Measurements from ENCODE around the gene PTS. TPM values are rescaled to one million over a fixed set of nuclear protein-coding genes. Genes with fewer than 3 reads are reported as not detected.
"Not testable (repeated sequence)": the region's sequence is repeated elsewhere in the genome, so short reads cannot be mapped to it uniquely, and the experiment has no call there.

PTS gene
- polyA plus RNA-seq (ENCODE audit: insufficient read length in 10 of 10) = 10 to 100 TPM; 17.3 to 27.8 (median 20.9) TPM
- long read RNA-seq, donor 1, transcript PTS-207 (5 exons, 846 nt) = major isoform, 7 of 10 reads
- long read RNA-seq, donor 1, partial matches to known transcripts = 0 of 10 reads
- long read RNA-seq, donor 1, other reads (novel, unspliced or antisense) = 0 of 10 reads
- long read RNA-seq, donor 2, transcript PTS-201 (6 exons, 935 nt) = minor isoform, 5 of 16 reads
- long read RNA-seq, donor 2, transcript PTS-207 (5 exons, 846 nt) = major isoform, 9 of 16 reads
- long read RNA-seq, donor 2, partial matches to known transcripts = 0 of 16 reads
- long read RNA-seq, donor 2, other reads (novel, unspliced or antisense) = 0 of 16 reads
- long read RNA-seq, donor 3 = 0 reads
- long read RNA-seq, donor 4, transcript PTS-201 (6 exons, 935 nt) = minor isoform, 6 of 21 reads
- long read RNA-seq, donor 4, transcript PTS-207 (5 exons, 846 nt) = major isoform, 14 of 21 reads
- long read RNA-seq, donor 4, partial matches to known transcripts = 0 of 21 reads
- long read RNA-seq, donor 4, other reads (novel, unspliced or antisense) = 0 of 21 reads
- long read RNA-seq, donor 5, transcript PTS-207 (5 exons, 846 nt) = major isoform, 7 of 14 reads
- long read RNA-seq, donor 5, transcript PTS-201 (6 exons, 935 nt) = minor isoform, 5 of 14 reads
- long read RNA-seq, donor 5, partial matches to known transcripts = 0 of 14 reads
- long read RNA-seq, donor 5, other reads (novel, unspliced or antisense) = 0 of 14 reads
- long read RNA-seq, donor 6, transcript PTS-207 (5 exons, 846 nt) = major isoform, 12 of 15 reads
- long read RNA-seq, donor 6, partial matches to known transcripts = 0 of 15 reads
- long read RNA-seq, donor 6, other reads (novel, unspliced or antisense) = 0 of 15 reads
- long read RNA-seq, donor 7, partial matches to known transcripts = 0 of 8 reads
- long read RNA-seq, donor 7, other reads (novel, unspliced or antisense) = 0 of 8 reads
- long read RNA-seq, donor 8, transcript PTS-201 (6 exons, 935 nt) = major isoform, 6 of 15 reads
- long read RNA-seq, donor 8, partial matches to known transcripts = 6 of 15 reads
- long read RNA-seq, donor 8, other reads (novel, unspliced or antisense) = 0 of 15 reads
- long read RNA-seq, donor 9, partial matches to known transcripts = 0 of 1 reads
- long read RNA-seq, donor 9, other reads (novel, unspliced or antisense) = 0 of 1 reads

DNA sequence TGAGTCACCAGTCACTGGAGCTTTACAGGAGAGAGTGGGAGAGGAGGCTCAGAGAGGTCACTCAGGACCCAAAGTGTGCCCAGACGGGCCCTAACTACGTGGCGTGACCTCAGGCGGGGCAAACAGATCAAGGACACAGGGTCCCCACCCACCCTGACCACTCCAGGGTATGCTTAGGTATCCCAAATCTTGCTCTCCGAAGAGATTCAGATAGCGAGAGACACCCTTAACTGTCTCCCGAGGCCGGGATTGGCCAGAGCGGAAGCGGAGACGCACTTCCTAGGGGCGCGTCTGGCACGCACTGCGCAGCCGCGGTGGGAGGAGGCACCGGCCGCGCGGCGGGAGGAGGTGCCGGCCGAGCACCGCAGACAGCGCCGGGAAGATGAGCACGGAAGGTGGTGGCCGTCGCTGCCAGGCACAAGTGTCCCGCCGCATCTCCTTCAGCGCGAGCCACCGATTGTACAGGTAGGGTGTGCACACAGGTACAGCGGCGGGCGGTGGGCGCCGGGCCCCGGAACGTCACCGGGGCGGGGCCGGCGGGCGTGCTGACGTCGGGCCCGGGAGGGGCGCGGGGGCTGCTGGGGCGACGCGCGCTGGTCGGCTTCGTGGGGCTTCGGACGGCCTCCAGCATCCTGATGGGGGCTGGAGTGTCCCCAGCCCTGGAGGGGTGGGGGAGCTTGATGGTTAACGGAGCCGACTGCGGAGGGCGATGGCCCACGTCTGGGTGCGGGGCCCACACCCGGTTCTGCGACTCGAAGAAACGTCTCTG, at the start of gene PTS:
TSS of gene PTS (plus strand) at position 367 of the 769 bp plus-strand sequence. CDS start at position 383, 16 bp downstream.
- DNase-seq = peak; percentile 89 to 98 (median 94)

DNA sequence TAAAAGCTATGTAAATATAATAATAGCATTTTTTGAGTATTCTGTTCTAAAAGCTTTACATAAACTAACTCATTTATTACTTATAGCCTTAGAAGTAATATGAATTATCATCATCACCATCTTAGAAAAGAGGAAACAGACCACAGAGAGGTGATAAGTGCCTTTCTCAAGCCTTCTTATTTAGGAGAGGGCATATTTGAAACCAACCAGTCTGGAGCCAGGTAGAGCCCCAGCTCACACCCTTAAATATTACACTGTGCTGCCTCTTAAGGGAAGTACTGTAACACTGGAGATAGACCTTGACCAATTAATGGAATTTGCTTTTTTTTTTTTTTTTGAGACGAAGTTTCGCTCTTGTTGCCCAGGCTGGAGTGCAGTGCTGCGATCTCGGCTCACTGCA, 48.6 kb upstream of the PTS start:
- no peak for DNase-seq

DNA sequence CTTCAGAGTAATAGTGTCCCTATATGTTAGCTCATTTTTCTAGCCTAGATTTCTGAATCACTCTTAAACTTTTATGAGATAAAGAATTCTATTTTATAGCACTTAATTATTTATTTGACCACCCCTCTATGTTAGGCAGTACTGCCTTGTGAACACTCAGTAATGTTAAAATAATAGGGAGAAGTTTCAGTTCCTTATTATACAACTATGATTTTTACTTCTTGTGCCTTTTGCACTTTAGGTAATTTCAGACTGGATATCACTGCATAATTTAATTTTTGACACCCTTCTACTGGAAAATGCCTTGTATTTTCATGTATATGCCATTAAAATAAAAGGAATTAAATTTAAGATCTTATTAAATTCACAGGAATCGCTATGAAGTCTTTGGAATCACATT, 47.8 kb upstream of the PTS start:
- DNase-seq = no peak

DNA sequence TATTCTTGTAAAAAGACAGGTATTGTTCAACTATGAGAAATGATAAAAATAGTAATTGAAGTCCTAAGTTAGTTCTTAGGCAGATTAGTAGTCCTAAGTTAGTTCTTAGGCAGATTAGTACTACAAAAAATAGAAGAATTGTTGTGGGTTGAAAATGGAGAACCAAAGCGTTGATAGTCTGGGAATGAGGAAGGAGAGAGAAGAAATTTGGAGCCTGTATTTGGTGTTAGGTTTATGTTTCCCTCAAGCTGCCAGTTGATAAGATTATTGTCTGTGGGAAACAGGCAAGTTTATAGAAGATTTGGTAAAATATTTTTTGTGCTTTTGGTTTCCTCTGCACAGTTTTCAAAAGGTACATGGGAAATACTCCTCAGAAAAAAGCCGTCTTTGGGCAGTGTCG, 47.3 kb upstream of the PTS start:
- DNase-seq = no peak

DNA sequence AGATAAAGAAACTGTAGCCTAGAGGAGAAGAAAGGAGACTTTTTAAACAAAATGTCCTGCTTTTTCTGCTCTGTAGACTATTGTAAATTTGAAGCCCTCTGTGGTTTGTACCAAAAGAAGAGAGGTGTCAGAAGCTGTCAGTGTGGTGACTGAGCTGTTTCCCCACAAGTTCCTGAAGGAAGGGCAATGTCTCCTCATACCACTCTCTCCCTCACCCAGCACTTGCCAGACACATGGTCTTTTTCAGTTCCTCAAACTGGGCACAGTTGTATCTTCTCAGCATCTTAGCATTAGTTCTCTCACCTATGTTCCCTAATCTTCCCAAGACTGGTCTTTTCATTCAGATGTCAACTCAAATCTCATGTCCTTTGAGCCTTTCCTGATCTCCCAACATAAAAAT, 46.6 kb upstream of the PTS start:
- no peak for DNase-seq

DNA sequence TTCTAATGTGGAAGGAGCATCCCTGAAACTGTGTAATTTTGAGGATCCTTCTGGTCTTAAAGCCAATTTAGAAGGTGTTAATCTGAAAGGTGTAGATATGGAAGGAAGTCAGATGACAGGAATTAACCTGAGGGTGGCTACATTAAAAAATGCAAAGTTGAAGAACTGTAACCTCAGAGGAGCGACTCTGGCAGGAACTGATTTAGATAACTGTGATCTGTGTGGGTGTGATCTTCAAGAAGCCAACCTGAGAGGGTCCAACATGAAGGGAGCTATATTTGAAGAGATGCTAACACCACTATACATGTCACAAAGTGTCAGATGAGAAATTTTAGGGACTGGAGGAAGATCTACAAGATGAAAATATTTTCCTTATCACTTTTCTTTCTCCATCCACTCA, 43.4 kb upstream of the PTS start:
- no peak for DNase-seq

DNA sequence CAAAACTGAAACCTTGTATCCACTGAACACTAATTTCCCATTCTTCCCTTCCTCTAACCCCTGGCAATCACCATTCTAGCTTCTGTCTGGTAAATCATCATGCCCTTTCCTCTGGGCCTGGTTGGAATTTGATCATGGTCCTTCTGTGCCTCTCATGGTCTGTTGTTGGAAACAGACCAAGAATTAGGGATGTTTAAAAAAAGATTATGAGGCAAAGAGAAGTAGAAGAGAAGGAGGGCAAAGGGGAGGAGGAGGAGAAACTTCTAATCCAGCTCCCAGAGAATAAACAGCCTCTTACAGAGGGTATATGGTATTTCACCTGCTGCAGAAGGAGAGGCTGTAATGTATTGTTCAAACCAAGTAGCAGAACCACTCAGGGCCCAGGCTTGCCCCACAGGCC, 40.3 kb upstream of the PTS start:
- no peak for DNase-seq

DNA sequence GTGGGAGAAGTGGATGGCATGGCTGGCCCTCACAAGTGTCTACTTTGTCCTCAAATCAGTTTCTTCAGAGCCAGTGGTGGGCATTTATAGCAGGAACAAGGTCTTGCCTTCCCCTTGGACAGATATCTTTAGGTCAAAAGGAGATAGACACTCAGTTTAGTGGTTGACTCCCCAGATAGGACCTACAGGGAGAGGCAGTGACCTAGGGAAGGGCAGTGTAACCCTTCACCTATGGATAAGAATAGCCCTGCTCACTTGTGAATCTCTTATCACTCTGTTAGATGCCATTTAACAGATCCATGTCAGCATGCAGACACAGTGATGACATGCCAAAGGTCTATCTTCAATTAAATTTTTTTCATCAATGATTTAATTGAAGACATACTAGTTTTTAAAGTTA, 39.9 kb upstream of the PTS start:
- DNase-seq = no peak

DNA sequence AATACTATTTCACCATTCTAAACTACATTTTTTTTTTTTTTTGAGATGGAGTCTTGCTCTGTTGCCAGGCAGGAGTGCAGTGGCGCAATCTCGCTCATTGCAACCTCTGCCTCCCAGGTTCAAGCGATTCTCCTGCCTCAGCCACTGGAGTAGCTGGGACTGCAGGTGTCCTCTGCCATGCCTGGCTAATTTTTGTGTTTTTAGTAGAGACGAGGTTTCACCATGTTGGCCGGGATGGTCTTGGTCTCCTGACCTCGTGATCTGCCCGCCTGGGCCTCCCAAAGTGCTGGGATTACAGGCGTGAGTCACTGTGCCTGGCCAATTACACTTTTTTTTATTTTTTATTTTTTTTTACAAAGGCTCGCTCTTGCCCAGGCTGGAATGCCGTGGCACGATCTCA, 31.1 kb upstream of the PTS start:
- not testable (repeated sequence) for DNase-seq

DNA sequence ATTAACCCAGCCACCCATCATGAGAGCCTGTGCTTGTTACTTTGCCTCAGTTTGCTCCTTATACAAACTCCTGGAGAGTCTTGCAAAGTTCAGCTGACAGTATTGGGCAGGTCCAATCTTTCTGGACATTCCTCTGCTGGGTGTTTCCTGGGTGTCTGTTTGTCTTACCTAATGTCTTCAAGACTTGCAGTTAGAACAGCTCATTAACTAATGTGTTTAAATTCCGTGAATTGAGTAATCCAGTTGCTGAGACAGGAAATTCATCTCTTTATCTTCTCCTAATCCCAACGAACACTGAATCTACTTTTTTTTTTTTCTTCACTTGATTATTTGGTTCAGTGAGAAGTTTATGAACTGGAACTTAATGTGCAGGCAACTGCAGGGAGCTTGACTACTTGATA, 30.3 kb upstream of the PTS start:
- no peak for DNase-seq

DNA sequence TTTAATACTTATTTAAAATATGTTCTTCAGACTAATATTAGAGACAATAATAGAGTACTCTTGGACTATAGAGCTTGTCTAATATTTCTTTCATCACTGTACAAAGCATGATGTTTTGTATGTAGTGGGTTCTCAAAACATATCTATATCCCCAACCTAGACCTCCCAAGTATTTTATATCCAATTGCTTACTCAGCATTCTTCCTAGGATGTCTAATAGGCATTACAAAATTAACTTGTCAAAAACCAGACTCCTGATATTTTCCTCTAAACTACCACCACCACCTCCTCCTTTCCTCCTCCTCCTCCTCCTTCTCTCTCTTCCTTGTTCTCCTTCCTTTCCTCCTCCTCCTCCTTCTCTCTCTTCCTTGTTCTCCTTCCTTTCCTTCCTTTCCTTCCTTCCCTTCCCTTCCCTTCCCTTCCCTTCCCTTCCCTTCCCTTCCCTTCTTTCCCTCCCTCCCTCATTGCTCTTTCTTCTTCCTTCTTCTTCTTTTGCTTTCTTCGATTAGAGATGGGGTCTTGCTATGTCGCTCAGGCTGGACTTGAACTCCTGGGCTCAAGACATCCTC, 29.6 kb upstream of the PTS start:
- no peak for DNase-seq

DNA sequence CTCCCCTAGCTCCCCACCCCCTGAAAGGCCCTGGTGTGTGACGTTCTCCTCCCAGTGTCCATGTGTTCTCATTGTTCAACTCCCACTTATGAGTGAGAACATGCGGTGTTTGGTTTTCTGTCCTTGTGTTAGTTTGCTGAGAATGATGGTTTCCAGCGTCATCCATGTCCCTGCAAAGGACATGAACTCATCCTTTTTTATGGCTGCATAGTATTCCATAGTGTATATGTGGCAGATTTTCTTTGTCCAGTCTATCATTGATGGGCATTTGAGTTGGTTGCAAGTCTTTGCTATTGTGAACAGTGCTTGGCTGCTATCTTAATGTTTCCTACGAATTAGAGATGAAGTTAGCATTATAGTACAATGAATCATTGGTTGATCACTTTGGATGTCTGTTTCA, 27.1 kb upstream of the PTS start:
- not testable (repeated sequence) for DNase-seq

DNA sequence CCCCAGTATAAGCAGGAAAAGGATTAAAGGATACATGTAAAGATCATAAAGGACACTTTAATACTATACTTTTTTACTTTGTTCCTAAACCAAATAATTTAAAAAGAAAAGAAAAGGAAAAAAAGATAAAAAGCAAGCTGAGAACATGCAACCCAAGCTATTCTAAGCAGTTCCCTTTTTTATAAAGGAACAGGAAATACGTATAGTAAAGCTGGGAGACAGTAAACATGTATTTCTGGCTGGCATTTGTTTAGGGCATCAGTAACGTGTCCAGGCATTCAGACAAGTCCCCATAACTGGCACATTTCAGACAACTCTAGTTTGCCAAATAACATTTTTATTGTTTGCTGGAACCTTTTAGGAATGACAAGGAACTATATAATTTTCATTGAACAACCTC, 26.0 kb upstream of the PTS start:
- no peak for DNase-seq

DNA sequence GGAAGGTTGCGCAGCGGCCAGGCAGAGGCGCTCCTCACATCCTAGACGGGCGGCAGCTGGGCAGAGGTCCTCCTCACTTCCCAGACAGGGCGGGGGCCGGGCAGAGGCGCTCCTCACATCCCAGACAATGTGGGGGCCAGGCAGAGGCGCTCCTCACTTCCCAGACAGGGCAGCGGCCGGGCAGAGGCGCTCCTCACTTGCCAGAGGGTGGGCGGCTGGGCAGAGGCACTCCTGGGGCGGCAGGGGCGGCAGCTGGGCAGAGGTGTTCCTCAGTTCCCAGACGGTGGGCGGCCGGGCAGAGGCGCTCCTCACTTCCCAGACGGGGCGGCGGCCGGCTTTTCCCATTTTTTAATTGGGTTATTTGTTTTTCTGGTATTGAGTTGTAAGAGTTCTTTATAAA, 20.2 kb upstream of the PTS start:
- no peak for DNase-seq

DNA sequence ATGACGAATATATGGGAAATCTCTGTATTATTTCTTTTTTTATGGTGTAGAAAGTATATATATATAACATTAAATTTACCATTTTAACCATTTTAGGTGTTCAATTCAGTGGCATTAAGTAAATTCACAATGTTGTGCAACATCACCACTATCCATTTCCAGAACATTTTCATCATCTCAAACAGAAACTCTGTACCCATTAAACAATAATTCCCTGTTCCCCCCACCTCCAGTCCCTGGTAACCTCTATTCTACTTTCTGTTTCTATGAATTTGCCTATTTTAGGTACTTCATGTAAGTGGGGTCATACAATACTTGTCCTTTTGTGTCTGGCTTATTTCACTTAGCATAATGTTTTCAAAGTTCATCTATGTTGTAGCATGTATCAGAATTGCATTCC, 15.3 kb upstream of the PTS start:
- no peak for DNase-seq

DNA sequence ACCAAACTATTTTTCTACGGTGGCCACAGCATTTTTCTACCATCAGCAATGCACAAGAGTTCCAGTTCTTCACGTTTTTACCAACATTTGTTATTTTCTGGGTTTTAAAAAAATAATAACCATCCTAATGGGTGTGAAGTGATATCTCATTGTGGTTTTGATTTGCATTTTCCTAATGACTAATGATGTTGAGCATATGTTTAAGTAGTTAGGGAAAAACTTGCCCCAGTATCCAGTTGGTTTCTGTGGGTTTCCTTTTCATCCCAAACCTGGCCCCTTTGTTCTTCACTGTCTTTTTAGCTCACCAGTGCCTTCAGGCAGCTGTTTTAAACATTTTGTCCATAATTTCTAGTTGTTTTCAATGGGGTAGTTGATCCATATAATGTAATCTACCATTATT, 14.7 kb upstream of the PTS start:
- no peak for DNase-seq

DNA sequence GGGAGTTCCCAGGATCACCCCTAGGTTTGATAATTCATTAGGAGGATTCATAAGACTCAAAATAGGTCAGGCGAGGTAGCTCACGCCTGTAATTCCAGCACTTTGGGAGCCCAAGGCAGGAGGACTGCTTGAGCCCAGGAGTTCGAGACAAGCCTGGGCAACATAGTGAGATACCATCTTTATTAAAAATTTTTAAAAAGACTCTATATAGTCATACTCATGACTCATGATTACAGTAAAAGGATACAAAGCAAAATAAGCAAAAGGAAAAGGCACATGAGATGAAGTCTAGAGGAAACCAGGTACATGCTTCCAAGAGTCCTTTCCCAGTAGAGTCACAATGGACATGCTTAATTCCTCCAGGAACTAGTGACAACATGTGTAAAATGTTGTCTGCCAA, 13.9 kb upstream of the PTS start:
- DNase-seq = no peak

DNA sequence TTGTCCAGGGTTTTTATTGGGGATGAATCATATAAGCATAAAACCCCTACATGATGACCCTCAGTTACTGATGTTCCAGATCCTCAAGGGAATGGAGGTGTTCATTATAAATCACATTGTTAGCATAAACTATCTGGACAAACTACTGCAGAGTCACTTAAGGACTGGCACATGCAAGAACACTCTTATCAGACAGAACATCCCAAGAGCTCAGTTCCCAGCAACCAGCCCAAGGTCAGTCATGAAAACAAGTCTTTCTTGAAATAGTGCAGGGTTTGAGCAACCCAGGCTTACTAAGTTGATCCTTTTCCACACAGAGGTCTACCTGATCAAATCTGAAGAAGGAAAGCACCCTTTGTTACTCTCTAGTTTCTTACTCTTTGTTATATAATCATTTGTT, 13.5 kb upstream of the PTS start:
- DNase-seq = no peak

DNA sequence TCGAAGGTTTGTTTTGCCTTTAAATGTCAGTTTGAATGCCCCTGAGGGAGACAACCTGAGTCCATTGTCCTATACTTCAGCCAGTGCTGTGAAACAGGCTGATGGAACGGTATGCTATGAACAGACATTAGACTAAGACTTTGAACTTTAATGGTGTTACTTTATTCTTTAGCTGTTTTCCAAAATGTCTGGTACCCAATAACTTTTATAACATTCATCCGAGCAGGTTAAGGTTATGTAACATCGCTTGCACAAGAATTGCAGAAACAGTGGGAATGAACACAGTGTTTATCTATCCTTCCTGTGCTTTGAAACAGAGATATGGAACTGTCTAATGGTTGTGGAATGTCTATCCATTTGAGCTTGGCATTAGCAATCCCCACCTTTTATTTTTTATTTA, 12.5 kb upstream of the PTS start:
- no peak for DNase-seq

DNA sequence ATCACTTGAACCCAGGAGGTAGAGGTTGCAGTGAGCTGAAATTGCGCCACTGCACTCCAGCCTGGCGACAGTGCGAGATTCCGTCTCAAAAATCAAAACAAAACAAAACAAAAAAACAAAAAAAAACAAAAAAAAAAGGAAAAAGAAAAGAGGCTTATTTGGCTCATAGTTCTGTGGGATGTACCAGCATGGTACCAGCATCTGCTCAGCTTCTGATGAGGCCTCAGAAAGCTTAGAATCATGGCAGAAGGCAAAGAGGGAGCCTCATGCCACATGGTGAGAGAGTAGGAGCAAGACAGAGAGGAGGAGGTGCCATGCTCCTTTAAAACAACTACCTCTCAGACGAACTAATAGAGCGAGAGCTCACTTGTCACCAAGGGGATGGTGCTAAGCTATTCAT, 10.6 kb upstream of the PTS start:
- DNase-seq = no peak

DNA sequence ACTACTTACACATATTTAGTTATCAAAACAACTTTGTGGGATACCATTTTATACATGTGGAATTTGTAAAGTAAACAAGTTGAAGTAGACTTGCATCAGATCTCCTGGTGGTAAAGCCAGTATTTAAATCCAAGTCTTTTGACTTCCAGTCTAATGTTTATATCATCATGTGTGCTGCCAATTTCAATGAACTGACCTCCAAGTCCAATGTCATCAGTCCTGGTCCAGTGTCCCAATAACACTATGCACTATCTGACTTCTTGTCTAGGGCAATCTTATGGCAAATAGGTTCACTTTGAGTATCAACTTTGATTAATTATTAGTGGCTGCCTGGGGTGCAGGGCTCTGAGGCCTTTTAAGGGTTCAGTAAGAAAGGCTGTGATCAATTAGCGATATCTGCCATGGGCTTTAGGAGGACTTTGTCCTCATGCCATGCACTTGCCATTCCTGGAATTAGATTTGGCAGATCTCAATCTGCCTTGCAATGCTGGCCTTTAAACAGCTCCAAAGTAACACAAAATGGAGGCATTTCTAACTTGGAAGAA, 9.6 kb upstream of the PTS start:
- DNase-seq = no peak
